NCI-H146 (cell line): ENCODE results near the gene IKBKG.
"Not testable (repeated sequence)": the region's sequence is repeated elsewhere in the genome, so short reads cannot be mapped to it uniquely, and the experiment has no call there.

Source experiments
- DNase-seq: peaks from one replicate; lab custom pipeline; 2025; lab: John Stamatoyannopoulos, UW

IKBKG gene

DNA sequence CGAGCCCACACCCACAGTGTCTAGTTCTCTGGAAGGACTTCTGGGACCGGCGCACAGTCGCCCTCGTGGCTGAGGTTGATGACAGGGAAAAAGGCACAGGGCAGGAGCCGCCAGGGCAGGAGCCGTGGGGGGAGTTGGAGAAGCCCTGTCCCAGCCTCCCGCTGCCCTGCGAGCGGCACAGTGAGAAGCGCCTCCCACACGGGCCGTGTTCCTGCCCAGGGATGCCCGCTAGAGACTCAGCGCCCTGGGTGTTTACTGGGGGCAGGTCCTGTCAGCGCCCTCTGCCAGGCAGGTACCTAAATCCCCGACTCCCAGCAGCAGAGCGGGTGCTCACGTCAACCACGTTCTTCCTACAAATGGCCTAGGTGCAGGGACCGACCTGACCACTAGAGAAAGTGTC, 11.5 kb downstream of the IKBKG start:
- not testable (repeated sequence) for DNase-seq

GRCh38 chrX:154560326-154560725, 12.9 kb downstream of the IKBKG start:
- DNase-seq = not testable (repeated sequence)

DNA sequence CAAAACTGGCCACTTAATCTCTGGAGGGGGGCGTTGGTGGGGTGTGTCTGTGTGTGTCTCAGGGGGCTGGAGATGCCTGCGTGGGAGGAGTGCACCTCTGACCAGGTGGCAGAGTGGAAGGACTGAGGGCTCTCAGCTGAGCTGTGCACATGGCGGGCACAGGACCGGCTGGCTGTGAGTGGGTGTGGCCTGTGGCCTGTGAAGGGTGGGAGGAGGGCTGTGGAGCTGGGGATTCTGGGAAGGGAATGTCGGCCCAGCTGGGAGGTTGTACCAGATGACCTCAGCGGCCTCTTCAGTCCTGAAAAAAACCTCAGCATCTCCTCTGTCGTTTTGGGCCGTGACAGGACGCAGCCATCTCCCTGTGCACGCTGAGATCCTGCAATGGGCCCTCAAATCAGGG, 14.9 kb downstream of the IKBKG start:
- DNase-seq = not testable (repeated sequence)

DNA sequence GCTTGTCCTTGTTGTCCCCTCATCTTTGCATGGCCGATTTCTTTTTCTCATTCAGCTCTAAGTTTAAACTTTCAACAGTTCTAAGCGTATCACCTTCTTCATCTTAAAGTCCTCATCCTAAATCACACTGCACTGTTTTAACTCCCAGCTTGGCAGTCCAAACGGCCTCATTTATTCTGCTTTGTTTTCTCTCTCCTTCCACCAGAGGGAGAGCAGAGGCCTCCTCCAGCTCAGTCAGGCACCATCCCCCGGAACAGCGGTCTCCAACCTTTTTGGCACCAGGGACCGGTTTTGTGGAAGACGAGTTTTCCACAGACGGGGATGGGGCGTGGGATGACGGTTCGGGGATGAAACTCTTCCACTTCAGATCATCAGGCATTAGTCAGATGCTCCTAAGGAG, 22.9 kb downstream of the IKBKG start:
- not testable (repeated sequence) for DNase-seq

- DNase-seq = not testable (repeated sequence)
These were observed 25.6 kb downstream of the IKBKG start for GRCh38 chrX:154573061-154573460.

- DNase-seq = not testable (repeated sequence)
These were observed 27.7 kb downstream of the IKBKG start for GRCh38 chrX:154575076-154575475.

DNA sequence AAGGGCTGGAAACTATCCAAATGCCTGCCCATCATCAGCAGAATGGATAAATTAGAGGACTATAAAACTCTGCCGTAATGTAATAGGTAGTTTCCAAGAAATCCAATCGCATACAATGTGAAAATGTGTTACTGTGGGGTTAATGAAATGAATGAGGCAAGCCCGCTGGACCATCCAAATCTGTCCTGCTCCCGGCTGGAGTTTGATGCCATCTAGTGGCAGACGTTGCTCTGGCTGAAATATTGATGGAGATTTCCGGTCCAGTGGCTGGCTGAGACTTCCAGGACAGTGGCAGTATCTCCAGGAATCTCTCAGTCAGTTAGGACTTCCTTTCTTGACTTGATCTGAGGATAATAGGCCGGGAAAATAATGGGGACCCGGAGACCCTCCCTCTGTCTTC, 35.6 kb downstream of the IKBKG start:
- DNase-seq = not testable (repeated sequence)

- DNase-seq = not testable (repeated sequence)
These were observed 37.3 kb downstream of the IKBKG start, which contains the start of gene CTAG1A for GRCh38 chrX:154584585-154585183. TSS of gene CTAG1A (plus strand) at chrX:154585133. CDS start at chrX:154585207, 74 bp downstream.

GRCh38 chrX:154590415-154590814, 43.0 kb downstream of the IKBKG start:
- not testable (repeated sequence) for DNase-seq

GRCh38 chrX:154592505-154592904, 45.1 kb downstream of the IKBKG start:
- no peak for DNase-seq

DNA sequence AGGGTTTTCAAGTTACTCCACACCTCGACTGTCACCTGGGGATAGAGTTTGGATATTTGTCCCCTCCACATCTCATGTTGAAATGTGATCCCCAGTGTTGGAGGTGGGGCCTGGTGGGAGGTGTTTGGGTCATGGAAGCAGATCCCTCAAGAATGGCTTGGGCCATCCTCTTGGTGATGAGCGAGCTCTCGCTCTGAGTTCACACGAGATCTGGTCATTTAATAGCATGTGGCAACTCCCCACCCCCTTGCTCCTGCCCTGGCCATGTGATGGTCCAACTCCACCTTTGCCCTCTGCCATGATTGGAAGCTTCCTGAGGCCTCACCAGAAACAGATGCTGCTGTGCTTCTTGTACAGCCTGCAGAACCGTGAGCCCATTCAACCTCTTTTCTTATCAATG, 45.8 kb downstream of the IKBKG start:
- no peak for DNase-seq

GRCh38 chrX:154594491-154594890, 47.1 kb downstream of the IKBKG start:
- no peak for DNase-seq

DNA sequence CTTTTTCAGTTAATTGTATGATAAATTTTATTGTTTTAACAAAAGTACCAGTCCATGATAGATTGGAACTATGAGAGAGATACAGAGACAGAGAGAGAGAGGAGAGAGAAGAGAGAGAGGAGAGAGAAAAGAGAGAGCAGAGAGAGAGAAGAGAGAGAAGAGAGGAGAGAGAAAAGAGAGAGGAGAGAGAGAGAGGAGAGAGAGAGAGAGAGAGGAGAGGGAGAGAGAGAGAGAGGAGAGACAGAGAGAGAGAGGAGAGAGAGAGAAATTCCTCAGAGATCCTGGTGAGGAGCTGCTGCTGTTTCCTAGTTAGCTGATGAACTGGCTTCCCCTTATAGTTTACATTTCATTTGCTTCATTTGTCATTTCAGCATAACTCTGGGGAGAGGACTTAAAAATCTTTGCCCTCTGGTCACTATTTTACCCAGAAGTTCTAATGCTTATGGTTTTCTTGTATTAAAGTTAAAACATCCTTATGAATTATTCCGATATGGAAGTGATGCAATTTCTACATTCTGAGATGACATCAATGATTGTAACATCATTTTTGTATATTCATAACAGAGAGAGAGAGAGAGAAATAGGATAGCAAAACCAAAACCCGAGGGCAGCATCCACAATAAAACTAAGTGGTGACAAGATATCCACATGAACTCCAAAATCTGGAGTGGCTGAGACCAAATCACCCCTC, 48.3 kb downstream of the IKBKG start:
- DNase-seq = no peak

- DNase-seq = no peak
These were observed 49.0 kb downstream of the IKBKG start for GRCh38 chrX:154596290-154596929.

DNA sequence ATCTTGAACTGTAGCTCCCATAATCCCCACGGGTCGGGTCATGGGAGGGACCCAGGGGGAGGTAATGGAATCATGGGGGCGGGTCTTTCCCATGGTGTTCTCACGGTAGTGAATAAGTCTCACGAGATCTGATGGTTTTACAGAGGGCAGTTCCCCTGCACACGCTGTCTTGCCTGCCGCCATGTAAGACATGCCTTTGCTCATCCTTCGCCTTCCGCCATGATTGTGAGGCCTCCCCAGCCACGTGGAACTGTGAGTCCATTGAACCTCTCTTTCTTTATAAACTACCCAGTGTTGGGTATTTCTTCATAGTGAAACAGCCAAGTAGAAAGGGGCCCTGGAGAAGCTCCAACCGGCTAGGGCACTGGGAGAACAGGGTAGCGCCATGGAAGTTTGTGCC, 49.8 kb downstream of the IKBKG start:
- no peak for DNase-seq

DNA sequence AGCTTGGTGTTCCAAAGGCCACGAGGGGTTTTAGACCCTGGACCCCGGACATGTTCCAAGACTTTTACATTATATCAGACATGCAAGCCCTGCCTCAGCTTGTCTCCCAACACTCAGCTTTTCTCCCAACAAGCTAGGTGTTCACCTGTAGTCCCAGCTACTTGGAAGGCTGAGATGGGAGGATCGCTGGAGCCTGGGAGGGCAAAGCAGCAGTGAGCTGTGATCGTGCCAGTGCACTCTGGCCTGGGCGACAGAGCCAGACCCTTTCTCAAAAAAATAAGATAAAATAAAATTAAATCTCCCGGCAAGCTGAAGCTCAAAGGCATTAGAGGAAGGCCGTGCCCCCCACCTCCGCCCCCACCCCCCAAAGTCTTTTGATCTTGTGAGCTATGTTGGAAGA, 51.2 kb downstream of the IKBKG start:
- DNase-seq = no peak

DNA sequence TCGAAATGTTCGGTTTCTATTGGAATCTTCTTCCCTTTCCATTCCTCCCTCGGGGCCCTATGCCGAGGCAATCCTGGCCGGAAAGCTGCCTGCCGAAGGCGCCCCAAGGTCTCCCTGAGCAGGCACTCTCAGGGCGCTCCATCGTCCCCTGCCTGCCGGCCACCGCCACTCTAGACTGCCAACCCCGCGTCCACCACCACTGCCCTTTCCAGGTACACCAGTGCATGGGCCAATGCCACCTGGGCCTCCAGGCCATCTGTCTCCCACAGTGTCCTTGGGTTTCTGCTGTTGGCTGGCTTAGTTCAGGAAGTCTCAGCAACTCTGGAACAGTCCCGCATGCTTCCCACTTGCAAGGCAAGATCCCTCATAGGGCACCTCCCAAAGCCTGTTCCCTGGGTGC, 52.1 kb downstream of the IKBKG start:
- no peak for DNase-seq

- DNase-seq = no peak
These were observed 53.4 kb downstream of the IKBKG start for GRCh38 chrX:154600759-154601374.

DNA sequence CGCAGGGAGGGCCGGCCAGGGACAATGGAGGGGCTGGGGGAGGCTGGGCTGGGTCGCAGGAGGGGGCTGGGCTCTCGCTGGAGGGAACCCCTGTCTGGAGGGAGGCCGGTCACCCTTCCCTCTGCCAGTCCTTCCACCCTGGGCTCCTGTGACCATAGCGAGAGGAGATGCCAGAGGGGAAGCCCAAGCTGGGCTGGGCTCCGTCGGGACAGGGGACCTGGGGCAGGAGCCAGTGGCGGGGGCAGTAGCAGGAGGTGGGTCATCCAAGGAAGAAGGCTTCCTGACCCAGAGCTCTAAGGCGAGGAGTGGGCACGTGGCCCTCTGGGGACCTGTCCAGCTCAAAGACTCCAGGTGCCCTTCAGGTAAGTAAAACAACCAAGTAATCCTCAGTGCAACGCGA, 54.8 kb downstream of the IKBKG start:
- DNase-seq = no peak

DNA sequence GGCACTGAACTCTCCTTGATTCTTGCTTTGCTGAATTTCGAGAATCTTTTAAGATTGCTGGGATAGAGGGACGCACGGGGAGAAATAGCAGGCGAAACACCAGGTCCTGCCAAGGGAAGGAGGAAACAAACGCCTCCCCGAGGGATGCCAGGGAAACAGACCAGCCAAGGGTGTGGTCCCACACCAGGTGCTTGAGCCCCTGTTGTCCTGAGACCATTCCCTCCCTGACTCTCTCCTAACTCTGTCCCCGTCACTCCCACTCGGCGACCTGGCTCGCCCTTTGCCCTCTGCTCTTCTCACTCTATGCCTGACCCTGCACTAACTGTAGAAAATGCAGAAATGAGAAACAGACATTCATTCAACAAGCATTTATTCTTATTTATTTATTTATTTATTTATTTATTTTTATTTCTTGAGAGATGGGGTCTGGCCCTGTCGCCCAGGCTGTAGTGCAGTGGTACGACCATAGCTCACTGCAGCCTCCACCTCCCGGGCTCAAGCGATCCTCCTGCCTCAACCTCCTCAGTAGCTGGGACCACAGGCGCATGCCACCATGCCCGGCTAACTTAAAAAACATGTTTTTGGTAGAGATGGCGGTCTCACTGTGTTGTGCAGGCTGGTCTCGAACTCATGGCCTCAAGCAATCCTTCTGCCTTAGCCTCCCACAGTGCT, 55.5 kb downstream of the IKBKG start:
- DNase-seq = no peak

DNA sequence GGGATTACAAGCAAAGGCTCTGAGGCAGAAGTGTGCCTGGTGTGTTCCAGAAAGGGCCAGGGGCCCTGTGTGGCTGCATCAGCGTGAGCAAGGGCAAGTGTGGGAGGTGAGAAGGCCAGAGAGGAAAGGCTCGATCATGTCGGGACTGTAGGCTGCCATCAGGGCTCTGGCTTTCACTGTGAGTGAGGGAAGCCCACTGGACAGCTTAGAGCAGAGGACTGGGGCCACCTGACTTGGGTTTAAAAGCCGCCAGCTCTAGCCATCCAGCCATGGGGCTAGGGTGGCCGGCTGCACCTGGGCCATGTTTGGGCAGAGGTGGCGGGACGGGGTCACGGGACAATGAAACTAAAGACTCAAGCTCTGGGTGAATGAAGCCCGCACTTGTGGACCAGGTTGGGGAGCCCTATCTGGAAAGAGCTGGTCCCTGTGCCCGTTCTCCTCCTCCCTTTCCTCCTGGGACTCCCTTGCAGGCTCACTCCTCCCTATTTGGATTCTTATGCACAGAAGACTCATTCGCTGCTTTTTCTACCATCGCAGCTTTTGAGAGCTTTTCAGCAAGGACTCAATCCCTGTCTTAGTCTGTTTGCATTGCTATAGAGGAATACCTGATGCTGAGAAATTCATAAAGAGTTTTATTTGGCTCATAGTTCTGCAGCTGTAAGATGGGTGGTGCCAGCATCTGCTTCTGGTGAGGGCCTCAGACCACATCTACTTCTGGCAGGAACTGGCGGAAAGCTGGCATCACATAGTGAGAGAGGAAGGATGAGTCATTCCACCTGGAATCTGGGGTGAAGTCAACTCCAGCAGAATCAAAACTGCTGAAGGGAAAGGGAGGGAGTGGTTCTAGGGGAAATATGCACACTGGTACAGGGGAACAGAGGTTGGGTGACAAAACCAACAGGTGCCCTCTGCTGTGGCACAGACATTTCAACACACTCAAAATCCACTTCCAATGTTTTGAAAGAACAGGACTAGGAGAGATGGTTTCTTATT, 56.3 kb downstream of the IKBKG start:
- no peak for DNase-seq
